Uterus (tissue), 4 donors: ENCODE data around the gene KNG1. TPM values are rescaled to one million over a fixed set of nuclear protein-coding genes. Genes with fewer than 3 reads are reported as not detected.
"Not testable (repeated sequence)": the region's sequence is repeated elsewhere in the genome, so short reads cannot be mapped to it uniquely, and the experiment has no call there.

Experiments used
- DNase-seq, 2 donors: peaks; one replicate each; pipeline ENCODE4 v3.0.0-alpha.2; 2019 to 2020
- H3K27ac ChIP-seq, 2 donors: fragments of 200-600 bp; sonication (generic); 1 replicate in 1 of 2; 2 replicates in 1 of 2; pipeline ENCODE4 v1.5.1; 2016 to 2018
- H3K27me3 ChIP-seq, 2 donors: fragments of 200-600 bp; sonication (generic); one replicate each; pipeline ENCODE4 v1.5.1; 2018 to 2019; ENCODE audit warnings: control low read depth in 1 of 2
- H3K36me3 ChIP-seq, 2 donors: fragments of 200-600 bp; sonication (generic); one replicate each; pipeline ENCODE4 v1.5.1; 2019; ENCODE audit warnings: control low read depth in 1 of 2
- H3K4me1 ChIP-seq, 2 donors: fragments of 200-600 bp; sonication (generic); one replicate each; pipeline ENCODE4 v1.5.1; 2018 to 2019; ENCODE audit warnings: control low read depth in 1 of 2
- H3K4me3 ChIP-seq, 2 donors: fragments of 200-600 bp; sonication (generic); 1 replicate in 1 of 2; 2 replicates in 1 of 2; pipeline ENCODE4 v1.5.1; 2018 to 2019; ENCODE audit warnings: mild to moderate bottlenecking in 1 of 2
- H3K9me3 ChIP-seq, 2 donors: fragments of 200-600 bp; sonication (generic); one replicate each; pipeline ENCODE4 v1.5.1; 2019; ENCODE audit warnings: control low read depth in 1 of 2
- POLR2A ChIP-seq, 2 donors: fragments of 450-650 bp; IDR thresholded peaks; one replicate each; pipeline ENCODE4 v1.6.1; 2016; ENCODE audit warnings: antibody characterized with exemption in 2 of 2, mild to moderate bottlenecking in 1 of 2, moderate library complexity in 1 of 2
- intact Hi-C: fragments of 100-400 bp; cut with DNase I; formaldehyde crosslinking; loops from one replicate; pipeline ENCODE4 v1.15.1; 2023; ENCODE audit warnings: low total_unique reads
- total RNA-seq, 4 donors: library from RNA; depleted of rRNA in 3 of 4; stranded (reverse); fragments of >200 nt in 3 of 4; gene quantifications; one replicate each; pipeline versions ENCODE4 v1.1.0 to v1.2.4, GENCODE V29; 2014 to 2023
- TF ChIP-seq, protein P1 (sequence below), 4 experiments: fragments of 200-600 bp in 2 of 4; fragments of 450-650 bp in 2 of 4; sonication (generic) in 2 of 4; IDR thresholded peaks; one replicate each; pipeline ENCODE4 v1.5.1; 2016 to 2019; ENCODE audit warnings: antibody characterized with exemption in 4 of 4, mild to moderate bottlenecking in 2 of 4, moderate library complexity in 1 of 4
- donor health status: DM: yes; HTN: yes; CAD: no.

KNG1 gene
- total RNA-seq, 4 donors from 2014 or later = not detected

DNA sequence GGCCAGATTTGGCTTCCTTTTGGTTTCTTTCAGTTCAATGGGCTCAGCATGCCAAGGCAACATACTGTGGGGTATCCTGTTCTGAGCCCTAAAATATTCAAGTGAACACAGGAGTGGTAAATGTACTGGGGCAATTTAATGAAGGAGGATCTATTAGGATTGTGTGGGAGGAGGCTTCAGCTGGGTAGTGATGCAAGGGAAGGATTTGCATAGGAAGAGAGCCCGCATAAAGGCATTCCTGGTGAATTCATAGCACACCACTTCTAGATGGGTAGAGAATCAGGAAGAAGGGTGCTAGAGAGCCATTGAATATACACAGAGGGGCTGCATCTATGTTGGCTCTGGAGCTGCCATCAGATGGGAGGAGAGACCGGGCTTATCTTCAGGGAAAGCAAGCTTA is 20.6 kb upstream of the KNG1 start:
- no peaks in the 10 kb centered on the region for H3K9me3 ChIP-seq
- no peak overlapping the region for H3K27ac ChIP-seq
- DNase-seq = no peak
- H3K4me3 ChIP-seq = no peak overlapping the region
- no peaks in the 10 kb centered on the region for H3K36me3 ChIP-seq
- TF ChIP-seq, protein P1, sequence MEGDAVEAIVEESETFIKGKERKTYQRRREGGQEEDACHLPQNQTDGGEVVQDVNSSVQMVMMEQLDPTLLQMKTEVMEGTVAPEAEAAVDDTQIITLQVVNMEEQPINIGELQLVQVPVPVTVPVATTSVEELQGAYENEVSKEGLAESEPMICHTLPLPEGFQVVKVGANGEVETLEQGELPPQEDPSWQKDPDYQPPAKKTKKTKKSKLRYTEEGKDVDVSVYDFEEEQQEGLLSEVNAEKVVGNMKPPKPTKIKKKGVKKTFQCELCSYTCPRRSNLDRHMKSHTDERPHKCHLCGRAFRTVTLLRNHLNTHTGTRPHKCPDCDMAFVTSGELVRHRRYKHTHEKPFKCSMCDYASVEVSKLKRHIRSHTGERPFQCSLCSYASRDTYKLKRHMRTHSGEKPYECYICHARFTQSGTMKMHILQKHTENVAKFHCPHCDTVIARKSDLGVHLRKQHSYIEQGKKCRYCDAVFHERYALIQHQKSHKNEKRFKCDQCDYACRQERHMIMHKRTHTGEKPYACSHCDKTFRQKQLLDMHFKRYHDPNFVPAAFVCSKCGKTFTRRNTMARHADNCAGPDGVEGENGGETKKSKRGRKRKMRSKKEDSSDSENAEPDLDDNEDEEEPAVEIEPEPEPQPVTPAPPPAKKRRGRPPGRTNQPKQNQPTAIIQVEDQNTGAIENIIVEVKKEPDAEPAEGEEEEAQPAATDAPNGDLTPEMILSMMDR (IDR thresholded peaks at IDR 0.05) = no peak
- no peak for TF ChIP-seq POLR2A (IDR thresholded peaks at IDR 0.05)
- H3K4me1 ChIP-seq = no peaks in the 10 kb centered on the region
- intact Hi-C loops = no loop called here
- H3K27me3 ChIP-seq = no peaks in the 10 kb centered on the region

DNA sequence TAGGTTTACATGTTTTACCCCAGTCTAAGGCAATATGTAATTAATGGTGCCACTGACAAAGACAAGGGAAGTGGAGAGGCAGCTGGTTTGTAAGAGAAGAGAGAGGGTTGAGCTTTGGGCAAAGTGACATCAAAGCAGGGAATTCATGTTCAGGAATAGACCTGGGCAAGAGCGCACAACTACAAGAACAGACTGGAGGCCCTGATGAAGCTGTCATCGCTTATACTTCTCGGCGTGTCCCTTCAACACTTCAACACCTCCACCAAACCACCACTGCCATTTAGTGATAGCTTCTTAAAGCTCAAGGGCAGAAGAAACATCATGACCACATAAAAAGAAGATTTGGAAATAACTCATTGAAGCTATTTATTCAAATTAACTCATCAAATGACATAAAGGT is 19.6 kb upstream of the KNG1 start:
- Histone ChIP-seq H3K27ac (no peak overlapping the region), H3K4me1 (no peaks in the 10 kb centered on the region), H3K4me3 (no peak overlapping the region), H3K27me3 (no peaks in the 10 kb centered on the region), H3K36me3 (no peaks in the 10 kb centered on the region), H3K9me3 (no peaks in the 10 kb centered on the region)
- intact Hi-C loops = no loop called here
- no peak for TF ChIP-seq POLR2A (IDR thresholded peaks at IDR 0.05)
- TF ChIP-seq, protein P1 (IDR thresholded peaks at IDR 0.05) = no peak
- DNase-seq = no peak

DNA sequence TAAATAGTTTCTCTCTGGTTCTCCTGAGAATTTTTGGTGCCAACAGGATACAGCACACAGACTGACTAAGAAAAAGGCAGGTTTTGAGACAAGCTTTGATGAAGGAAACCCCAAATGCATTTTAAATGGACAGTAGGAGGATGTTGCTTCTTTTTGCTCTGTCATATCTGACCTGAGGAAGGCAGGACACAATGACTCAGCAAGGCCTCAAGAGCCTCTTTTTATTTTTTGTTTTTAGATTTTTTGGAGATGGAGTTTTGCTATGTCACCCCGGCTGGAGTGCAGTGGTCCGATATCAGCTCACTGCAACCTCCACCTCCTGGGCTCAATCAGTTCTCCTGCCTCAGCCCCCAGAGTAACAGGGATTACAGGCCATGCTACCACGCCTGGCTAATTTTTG is 16.9 kb upstream of the KNG1 start:
- Histone ChIP-seq H3K27ac (no peak overlapping the region), H3K36me3 (no peaks in the 10 kb centered on the region), H3K4me3 (no peak overlapping the region), H3K9me3 (no peaks in the 10 kb centered on the region), H3K27me3 (no peaks in the 10 kb centered on the region), H3K4me1 (no peaks in the 10 kb centered on the region)
- TF ChIP-seq, protein P1 (IDR thresholded peaks at IDR 0.05) = no peak
- TF ChIP-seq POLR2A (IDR thresholded peaks at IDR 0.05) = no peak
- intact Hi-C loops = no loop called here
- DNase-seq = no peak

DNA sequence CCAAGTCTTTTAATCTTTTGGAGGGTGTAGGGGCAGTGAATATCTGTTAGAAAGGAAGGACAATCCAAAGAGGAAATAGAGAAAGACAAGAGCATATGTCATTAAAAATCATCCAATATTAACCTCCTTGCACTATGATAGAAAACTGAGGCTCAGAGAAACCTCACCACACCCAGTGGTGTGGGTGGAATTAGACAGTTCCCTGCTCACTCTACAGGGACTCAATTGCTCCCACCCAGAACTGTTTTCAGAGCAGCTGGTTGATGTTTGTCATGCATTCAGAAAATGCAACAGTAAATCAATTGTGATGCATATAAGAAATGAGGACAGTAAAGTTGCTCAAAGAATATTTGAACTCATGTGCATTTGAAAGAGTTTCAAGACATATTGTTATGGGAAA is 14.7 kb upstream of the KNG1 start:
- intact Hi-C loops, H3K4me3 ChIP-seq, H3K4me1 ChIP-seq, DNase-seq, H3K36me3 ChIP-seq, H3K27ac ChIP-seq, H3K27me3 ChIP-seq, H3K9me3 ChIP-seq: not testable (repeated sequence)

DNA sequence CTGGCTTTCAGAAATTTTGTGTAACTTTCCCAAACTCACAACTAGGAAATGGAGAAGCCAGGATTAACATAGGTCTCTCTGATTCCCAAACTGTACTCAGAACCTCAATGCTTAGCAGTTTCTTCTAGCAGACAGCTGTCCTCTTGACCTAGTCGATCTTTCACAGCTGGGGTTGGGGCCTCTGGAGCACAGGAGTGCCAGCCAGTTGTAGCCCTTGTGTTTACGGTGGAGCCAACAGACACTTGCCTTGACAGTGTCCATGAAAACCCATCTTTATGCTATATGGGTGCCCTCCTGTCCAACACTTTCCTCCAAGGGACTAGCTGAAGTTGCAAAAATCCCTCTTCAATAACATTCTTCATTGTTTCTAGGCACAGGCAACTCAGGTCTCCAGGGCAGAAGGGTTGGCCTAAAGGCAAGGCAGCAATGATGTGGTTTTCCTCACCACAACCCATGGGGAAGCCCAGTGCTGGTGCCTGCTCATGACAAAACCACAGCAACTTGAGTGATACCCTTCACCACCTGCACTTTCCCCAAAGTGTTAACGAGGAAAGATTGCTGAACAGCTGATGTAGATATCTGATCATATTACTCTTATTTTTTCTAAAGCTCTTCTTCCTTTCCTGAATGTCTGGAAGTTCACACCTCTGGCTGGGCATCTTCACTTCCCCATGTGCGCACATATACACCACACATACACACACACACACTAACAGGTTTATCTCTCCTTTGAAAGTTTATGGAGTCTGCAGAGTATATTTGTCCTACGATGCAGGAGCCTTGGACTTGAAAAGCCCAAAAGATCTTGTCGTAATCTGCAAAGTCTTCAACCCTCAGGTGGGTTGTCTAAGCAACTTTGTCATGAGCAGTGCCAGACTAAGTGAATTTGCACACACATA is 11.0 kb upstream of the KNG1 start:
- intact Hi-C loops = no loop called here
- H3K36me3 ChIP-seq = no peaks in the 10 kb centered on the region
- no peak for DNase-seq
- TF ChIP-seq, protein P1 (IDR thresholded peaks at IDR 0.05) = no peak
- TF ChIP-seq POLR2A (IDR thresholded peaks at IDR 0.05) = no peak
- no peaks in the 10 kb centered on the region for H3K9me3 ChIP-seq
- H3K4me1 ChIP-seq = no peaks in the 10 kb centered on the region
- no peak overlapping the region for H3K4me3 ChIP-seq
- no peaks in the 10 kb centered on the region for H3K27me3 ChIP-seq
- no peak overlapping the region for H3K27ac ChIP-seq
